GM18498 (cell line): ENCODE data around the gene GAB1.

Experiments
- ATAC-seq: cut with Tn5 transposase; IDR thresholded peaks from one replicate; pipeline ENCODE4 v1.9.1; 2021; ENCODE audit warnings: mild to moderate bottlenecking, moderate library complexity; ENCODE audit not compliant: unreplicated experiment

GAB1 gene

GRCh38 chr4:143407888-143408287 lies 71.2 kb downstream of the GAB1 start:
- ATAC-seq, result no peak

- ATAC-seq, result no peak
Measured at GRCh38 chr4:143410015-143410414, 73.3 kb downstream of the GAB1 start.

GRCh38 chr4:143411527-143412419 lies 75.1 kb downstream of the GAB1 start:
- ATAC-seq, result no peak

- no peak for ATAC-seq
Measured at GRCh38 chr4:143412420-143412758, 75.7 kb downstream of the GAB1 start.

GRCh38 chr4:143417679-143418403 lies 81.2 kb downstream of the GAB1 start:
- ATAC-seq, result peak; percentile 90

DNA sequence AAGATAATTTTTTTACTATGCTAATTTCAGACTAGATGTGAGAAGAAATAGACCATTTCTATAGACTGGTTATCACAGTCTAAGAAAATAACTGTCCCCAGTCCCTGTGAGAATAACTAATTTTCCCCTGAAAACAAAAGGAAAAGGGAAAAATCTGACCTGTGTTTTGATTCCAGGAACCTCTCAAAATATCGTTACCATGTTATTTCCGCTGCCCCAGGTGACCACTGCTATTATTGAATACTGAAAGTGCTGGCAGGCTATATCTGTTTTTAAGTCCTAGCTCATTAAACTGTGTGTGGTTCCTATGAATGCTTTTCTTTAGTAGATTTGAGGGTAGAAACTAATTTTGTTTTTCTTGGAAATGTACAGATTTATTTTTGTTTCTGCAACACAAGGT lies 83.6 kb downstream of the GAB1 start:
- ATAC-seq, result peak; percentile 46

DNA sequence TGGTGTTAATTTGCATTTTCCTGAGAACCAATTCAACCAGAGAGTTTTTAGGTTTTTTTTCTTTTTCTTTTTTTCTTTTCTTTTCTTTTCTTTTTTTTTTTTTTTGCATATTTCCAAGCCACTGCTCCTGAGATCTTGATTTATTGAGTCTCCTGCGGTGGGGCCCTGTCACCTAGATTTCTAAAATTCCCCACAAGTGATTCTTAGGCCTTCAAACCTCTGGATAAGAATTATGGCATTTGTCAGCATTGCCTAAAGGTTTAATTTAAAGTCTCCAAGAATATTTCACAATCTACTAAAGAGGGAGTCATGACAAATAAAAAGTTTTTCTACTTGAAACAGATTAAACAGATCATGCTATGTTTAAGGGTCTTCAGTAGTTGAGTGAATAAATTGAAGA lies 84.9 kb downstream of the GAB1 start:
- ATAC-seq, result no peak

DNA sequence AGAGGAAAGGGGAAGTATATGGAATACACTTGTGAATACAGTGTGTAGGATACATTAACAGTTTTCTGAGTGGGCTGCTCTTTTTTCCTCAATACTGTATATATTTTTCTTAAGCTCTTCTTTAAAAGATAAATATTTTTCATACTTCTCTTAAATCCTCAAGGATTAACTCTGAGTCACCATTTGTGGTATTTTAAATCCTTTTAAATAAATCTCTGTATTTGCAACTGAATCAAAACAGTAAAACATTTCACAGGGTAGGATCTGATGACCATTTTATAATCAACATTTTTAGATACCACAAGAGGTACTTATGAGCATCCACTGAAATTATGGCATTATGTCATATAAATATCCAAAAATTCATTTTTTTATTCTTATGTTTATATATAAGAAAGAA lies 87.6 kb downstream of the GAB1 start:
- no peak for ATAC-seq

GRCh38 chr4:143431526-143432257 lies 95.0 kb downstream of the GAB1 start:
- ATAC-seq, result no peak

GRCh38 chr4:143432258-143432591 lies 95.5 kb downstream of the GAB1 start:
- no peak for ATAC-seq

GRCh38 chr4:143433231-143433630 lies 96.6 kb downstream of the GAB1 start:
- ATAC-seq, result no peak

DNA sequence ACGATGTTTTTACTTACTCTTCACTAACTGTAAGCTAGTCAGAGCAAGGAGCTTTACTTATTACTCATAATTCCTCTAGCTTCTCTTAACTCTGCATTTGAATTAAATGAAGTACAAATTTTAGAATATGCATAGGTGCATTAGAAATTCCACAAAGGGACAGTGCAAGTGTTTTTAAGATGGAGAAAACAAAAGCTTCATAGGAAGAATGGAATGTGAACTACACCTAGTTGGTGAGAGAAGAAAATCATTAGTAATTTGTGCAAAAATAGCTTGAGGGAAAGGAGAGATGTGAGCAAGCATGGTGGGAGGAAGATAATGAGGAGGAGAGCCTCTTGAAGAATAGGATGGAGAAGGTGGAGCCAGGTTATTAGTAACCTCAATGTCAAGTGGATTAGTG lies 99.3 kb downstream of the GAB1 start:
- ATAC-seq, result no peak

- ATAC-seq, result no peak
Measured at GRCh38 chr4:143437476-143437875, 100.8 kb downstream of the GAB1 start.

DNA sequence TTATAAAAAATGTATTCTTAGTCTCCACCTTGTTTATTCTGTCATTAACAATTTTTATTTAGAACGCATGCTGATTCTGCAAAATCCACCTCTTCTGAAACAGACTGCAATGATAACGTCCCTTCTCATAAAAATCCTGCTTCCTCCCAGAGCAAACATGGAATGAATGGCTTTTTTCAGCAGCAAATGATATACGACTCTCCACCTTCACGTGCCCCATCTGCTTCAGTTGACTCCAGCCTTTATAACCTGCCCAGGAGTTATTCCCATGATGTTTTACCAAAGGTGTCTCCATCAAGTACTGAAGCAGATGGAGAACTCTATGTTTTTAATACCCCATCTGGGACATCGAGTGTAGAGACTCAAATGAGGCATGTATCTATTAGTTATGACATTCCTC lies 101.3 kb downstream of the GAB1 start:
- ATAC-seq, result no peak

GRCh38 chr4:143438710-143439109 lies 102.0 kb downstream of the GAB1 start:
- no peak for ATAC-seq

DNA sequence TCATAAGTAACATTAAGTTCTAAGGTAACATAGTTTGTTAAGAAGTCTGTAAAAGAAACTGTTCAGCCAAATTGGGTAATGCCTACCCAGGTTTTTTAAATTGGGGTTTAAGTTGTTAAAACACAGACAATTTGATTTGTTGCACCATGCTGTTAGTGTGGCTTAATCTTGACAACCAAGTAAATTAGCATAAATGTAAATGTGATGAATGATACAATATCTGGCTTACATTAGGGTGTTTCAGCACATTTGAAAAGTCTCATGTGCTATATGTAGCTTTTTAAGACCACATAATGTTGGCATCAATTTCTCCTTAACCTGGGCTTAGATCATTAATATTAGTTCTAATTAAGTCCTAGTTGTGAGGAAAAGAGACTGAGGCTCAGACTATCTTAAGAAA lies 104.4 kb downstream of the GAB1 start:
- no peak for ATAC-seq

GRCh38 chr4:143441678-143442077 lies 105.0 kb downstream of the GAB1 start:
- no peak for ATAC-seq

GRCh38 chr4:143443728-143444127 lies 107.1 kb downstream of the GAB1 start:
- no peak for ATAC-seq

GRCh38 chr4:143451186-143451585 lies 114.5 kb downstream of the GAB1 start:
- no peak for ATAC-seq

DNA sequence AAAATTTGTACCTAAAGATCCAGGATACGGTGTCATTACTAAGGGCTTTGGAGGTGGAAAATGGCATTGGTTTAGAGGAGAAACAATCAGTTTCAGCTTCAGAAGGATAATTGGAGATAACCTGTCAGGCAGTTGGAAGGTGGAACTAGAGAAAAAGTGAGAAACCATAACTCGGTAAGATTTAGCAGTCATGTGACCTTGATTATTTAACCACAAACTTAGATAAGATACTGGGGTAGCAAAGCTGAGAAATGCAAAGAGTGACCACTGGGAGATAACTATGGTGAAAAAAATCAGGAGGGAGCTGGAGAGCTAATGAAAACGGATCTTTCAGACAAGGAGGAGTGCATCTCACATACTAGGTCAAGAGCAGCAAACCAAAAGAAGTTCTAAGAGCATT lies 118.5 kb downstream of the GAB1 start:
- no peak for ATAC-seq

DNA sequence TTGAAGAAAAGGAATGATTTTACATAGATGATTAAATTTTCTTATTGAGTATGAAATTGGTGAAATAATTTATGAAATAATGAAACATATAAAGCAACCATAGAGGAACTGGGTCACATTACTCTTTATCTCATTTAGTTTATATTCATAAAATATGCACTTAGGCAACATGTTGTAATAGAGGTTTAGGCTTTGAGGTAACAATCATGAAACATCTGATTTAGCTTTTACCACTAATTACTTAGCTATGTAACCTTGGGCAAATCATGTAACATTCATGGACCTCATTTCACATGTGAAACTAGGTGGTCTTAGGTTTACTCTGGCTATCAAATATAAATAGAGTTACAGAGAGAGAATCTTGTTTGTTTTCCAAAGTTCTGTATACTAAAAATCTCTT lies 122.3 kb downstream of the GAB1 start:
- no peak for ATAC-seq
